Measurements from ENCODE around the gene UFSP1.
A peak's percentile ranks its signal among the peaks of the same experiment; 100 is the strongest.

The UFSP1 gene

GRCh38 chr7:100854146-100854895 lies 35.2 kb downstream of the UFSP1 start:
- no peak for DNase-seq

- peak; percentile 70 for DNase-seq
Observed at GRCh38 chr7:100852048-100852872, 37.3 kb downstream of the UFSP1 start, which contains the start of gene SLC12A9. Gene SLC12A9 (plus strand): TSS chr7:100852713. CDS start chr7:100854198, 1,485 bp downstream.

GRCh38 chr7:100847360-100847759 lies 42.2 kb downstream of the UFSP1 start:
- DNase-seq = no peak

- DNase-seq = no peak
Observed at GRCh38 chr7:100840470-100841100, 48.9 kb downstream of the UFSP1 start.

GRCh38 chr7:100839361-100839760 lies 50.2 kb downstream of the UFSP1 start:
- no peak for DNase-seq

All from SHP77 treated with DMSO at 0.1 percent for 48 hours (cell line).